GM12875 (cell line): Measurements from ENCODE around the gene ESRP2.

Experiments
- H3K4me3 ChIP-seq: one replicate; pipeline ENCODE4 v1.5.1; 2011; ENCODE audit warnings: low read depth, low read length, control low read depth
- CTCF ChIP-seq: IDR thresholded peaks from 2 replicates; pipeline ENCODE4 v1.5.1; 2011; ENCODE audit warnings: low read depth, mild to moderate bottlenecking, control low read depth, inconsistent platforms, low read length, moderate library complexity, borderline replicate concordance; ENCODE audit not compliant: insufficient read depth

Gene ESRP2

GRCh38 chr16:68233085-68233834, 2.7 kb downstream of the ESRP2 start:
- no peak overlapping the region for H3K4me3 ChIP-seq

GRCh38 chr16:68232335-68232734, 3.6 kb downstream of the ESRP2 start:
- TF ChIP-seq CTCF = no peak
- no peak overlapping the region for H3K4me3 ChIP-seq

More at GRCh38 chr16:68233085-68233834, 2.7 kb downstream of the ESRP2 start:
- TF ChIP-seq CTCF = no peak

- TF ChIP-seq CTCF = no peak
- H3K4me3 ChIP-seq = no peak overlapping the region
Observed at GRCh38 chr16:68231384-68232136, 4.4 kb downstream of the ESRP2 start.

- no peak overlapping the region for H3K4me3 ChIP-seq
- TF ChIP-seq CTCF = no peak
Observed at GRCh38 chr16:68230956-68231355, 5.0 kb downstream of the ESRP2 start.

GRCh38 chr16:68230176-68230571, 5.8 kb downstream of the ESRP2 start:
- H3K4me3 ChIP-seq = no peak overlapping the region
- TF ChIP-seq CTCF = no peak

GRCh38 chr16:68229431-68230175, 6.3 kb downstream of the ESRP2 start:
- no peak overlapping the region for H3K4me3 ChIP-seq

More at GRCh38 chr16:68229431-68230175, 6.3 kb downstream of the ESRP2 start:
- peak; percentile 82 for TF ChIP-seq CTCF
